Muscle layer of duodenum (tissue), 2 donors: Measurements from ENCODE around the gene GLYATL1.
"Not testable (repeated sequence)": the region's sequence is repeated elsewhere in the genome, so short reads cannot be mapped to it uniquely, and the experiment has no call there.

Experiments
- H3K27ac ChIP-seq: one replicate; pipeline ENCODE4 v1.7.0; 2013; ENCODE audit warnings: mild to moderate bottlenecking, low read length
- H3K27me3 ChIP-seq: one replicate; pipeline ENCODE4 v1.7.0; 2013; ENCODE audit warnings: low read depth, mild to moderate bottlenecking, control low read depth, low read length
- H3K36me3 ChIP-seq, 2 donors: one replicate each; pipeline ENCODE4 v1.7.0; 2013; ENCODE audit warnings: low read length in 2 of 2, control low read depth in 1 of 2, mild to moderate bottlenecking in 1 of 2; ENCODE audit not compliant: insufficient read depth in 2 of 2, control insufficient read depth in 1 of 2
- H3K4me1 ChIP-seq, 2 donors: one replicate each; pipeline ENCODE4 v1.7.0; 2013; ENCODE audit warnings: low read length in 2 of 2, mild to moderate bottlenecking in 2 of 2, control low read depth in 1 of 2, moderate library complexity in 1 of 2; ENCODE audit not compliant: insufficient read depth in 2 of 2, control insufficient read depth in 1 of 2
- H3K4me3 ChIP-seq, 2 donors: one replicate each; pipeline ENCODE4 v1.7.0; 2013; ENCODE audit warnings: low read length in 2 of 2, low read depth in 1 of 2, mild to moderate bottlenecking in 1 of 2
- H3K9me3 ChIP-seq, 2 donors: one replicate each; pipeline ENCODE4 v1.7.0; 2013; ENCODE audit warnings: low read length in 2 of 2, control low read depth in 1 of 2, mild to moderate bottlenecking in 1 of 2; ENCODE audit not compliant: control insufficient read depth in 1 of 2
- donor health status: healthy.

GLYATL1 gene

DNA sequence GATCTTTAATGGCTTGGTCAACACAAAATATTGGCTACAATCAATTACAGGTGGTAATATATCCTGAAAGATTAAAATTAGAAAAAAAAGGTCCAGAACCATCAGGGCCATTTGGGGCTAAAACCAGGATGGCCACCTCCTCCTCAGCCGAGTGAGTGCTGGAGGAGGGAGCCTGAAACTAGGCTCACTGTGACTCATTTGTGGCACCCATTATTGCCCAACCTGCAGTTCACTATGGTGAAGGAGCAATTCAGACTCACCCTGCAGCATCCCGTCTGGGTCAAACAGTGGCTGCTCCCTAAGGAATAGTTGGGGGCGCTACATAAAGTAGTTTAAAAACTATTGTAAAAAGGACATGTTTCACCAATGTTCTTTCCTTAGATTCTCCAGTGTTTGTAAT is 60.7 kb downstream of the GLYATL1 start:
- Histone ChIP-seq H3K9me3 (no peaks in the 10 kb centered on the region), H3K27ac (no peak overlapping the region), H3K27me3 (no peaks in the 10 kb centered on the region), H3K36me3 (no peaks in the 10 kb centered on the region), H3K4me1 (no peaks in the 10 kb centered on the region), H3K4me3 (no peak overlapping the region)

DNA sequence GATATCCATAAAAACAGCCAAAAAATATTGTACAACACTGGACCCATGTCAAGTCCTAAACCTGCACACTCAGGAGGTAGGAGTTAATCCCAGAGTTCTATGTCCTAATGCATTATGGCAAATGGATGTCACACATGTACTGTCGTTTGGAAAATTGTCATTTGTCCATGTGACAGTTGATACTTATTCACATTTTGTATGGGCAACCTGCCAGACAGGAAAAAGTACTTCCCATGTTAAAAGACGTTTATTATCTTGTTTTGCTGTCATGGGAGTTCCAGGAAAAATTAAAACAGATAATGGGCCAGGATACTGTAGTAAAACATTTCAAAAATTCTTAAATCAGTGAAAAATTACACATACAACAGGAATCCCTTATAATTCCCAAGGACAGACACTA is 62.7 kb downstream of the GLYATL1 start:
- H3K27me3 ChIP-seq, H3K27ac ChIP-seq, H3K9me3 ChIP-seq, H3K4me3 ChIP-seq, H3K4me1 ChIP-seq, H3K36me3 ChIP-seq: not testable (repeated sequence)
